Breast epithelium (tissue), 4 donors: ENCODE data around the gene TCL1A. TPM values are rescaled to one million over a fixed set of nuclear protein-coding genes. Genes with fewer than 3 reads are reported as not detected.

ENCODE experiments used
- DNase-seq, 2 donors: peaks; one replicate each; pipeline ENCODE4 v3.0.0-alpha.2; 2019; ENCODE audit warnings: low spot score in 2 of 2
- H3K27ac ChIP-seq, 2 donors: fragments of 200-600 bp; sonication (generic) in 1 of 2; one replicate each; pipeline ENCODE4 v1.5.1; 2016 to 2019; ENCODE audit warnings: mild to moderate bottlenecking in 1 of 2
- H3K27me3 ChIP-seq, 2 donors: fragments of 200-600 bp; sonication (generic) in 1 of 2; one replicate each; pipeline versions ENCODE4 v1.5.1 to v1.6.0; 2017 to 2019; ENCODE audit warnings: control low read depth in 1 of 2, mild to moderate bottlenecking in 1 of 2
- H3K36me3 ChIP-seq: fragments of 200-600 bp; one replicate; pipeline ENCODE4 v1.5.1; 2019
- H3K4me1 ChIP-seq, 2 donors: fragments of 200-600 bp; sonication (generic); one replicate each; pipeline ENCODE4 v1.5.1; 2016 to 2019; ENCODE audit warnings: control low read depth in 1 of 2
- H3K4me3 ChIP-seq, 3 donors: fragments of 200-600 bp; sonication (generic); 1 replicate in 2 of 3; 2 replicates in 1 of 3; pipeline ENCODE4 v1.5.1; 2016 to 2019; ENCODE audit warnings: mild to moderate bottlenecking in 3 of 3, moderate library complexity in 2 of 3
- H3K9me3 ChIP-seq, 2 donors: fragments of 200-600 bp; sonication (generic) in 1 of 2; one replicate each; pipeline ENCODE4 v1.5.1; 2016 to 2019; ENCODE audit warnings: control low read depth in 1 of 2
- POLR2A ChIP-seq: fragments of 450-650 bp; IDR thresholded peaks from one replicate; pipeline ENCODE4 v1.6.1; 2016; ENCODE audit warnings: antibody characterized with exemption, mild to moderate bottlenecking, moderate library complexity
- POLR2AphosphoS5 ChIP-seq, 3 donors: sonication (generic); formaldehyde crosslinking; IDR thresholded peaks; one replicate each; pipeline ENCODE4 v1.6.1; 2017; ENCODE audit warnings: antibody characterized with exemption in 3 of 3
- intact Hi-C: fragments of 100-400 bp; cut with DNase I; formaldehyde crosslinking; loops from one replicate; pipeline ENCODE4 v1.15.1; 2023; ENCODE audit warnings: low total_unique reads
- total RNA-seq, 3 donors: library from RNA; depleted of rRNA; stranded (reverse); fragments of >200 nt; gene quantifications; one replicate each; pipeline ENCODE4 v1.1.0, GENCODE V29; 2016
- TF ChIP-seq, protein P1 (sequence below), 3 donors: fragments of 450-650 bp; IDR thresholded peaks; one replicate each; pipeline ENCODE4 v1.5.1; 2016 to 2017; ENCODE audit warnings: antibody characterized with exemption in 3 of 3, mild to moderate bottlenecking in 3 of 3, moderate library complexity in 3 of 3

Gene TCL1A
- total RNA-seq, 3 donors from 2014 or later, result not detected

GRCh38 chr14:95758331-95758730 is 44.4 kb upstream of the TCL1A start:
- no peak for TF ChIP-seq POLR2AphosphoS5 (IDR thresholded peaks at IDR 0.05)
- Histone ChIP-seq H3K4me3 (no peak overlapping the region), H3K27ac (no peak overlapping the region), H3K4me1 (no peaks in the 10 kb centered on the region), H3K36me3 (no peaks in the 10 kb centered on the region), H3K9me3 (no peaks in the 10 kb centered on the region), H3K27me3 (peaks cover 0 to 37% of the 10 kb centered on the region in 2 donors)
- no peak for DNase-seq
- intact Hi-C loops, result no loop called here

GRCh38 chr14:95756751-95757150 is 42.8 kb upstream of the TCL1A start:
- Histone ChIP-seq H3K36me3 (no peaks in the 10 kb centered on the region), H3K9me3 (no peaks in the 10 kb centered on the region), H3K27ac (no peak overlapping the region), H3K4me3 (no peak overlapping the region), H3K27me3 (peaks cover 0 to 37% of the 10 kb centered on the region in 2 donors), H3K4me1 (no peaks in the 10 kb centered on the region)
- intact Hi-C loops, result no loop called here
- TF ChIP-seq POLR2A, result no peak
- no peak for TF ChIP-seq POLR2AphosphoS5 (IDR thresholded peaks at IDR 0.05)
- TF ChIP-seq, protein P1, sequence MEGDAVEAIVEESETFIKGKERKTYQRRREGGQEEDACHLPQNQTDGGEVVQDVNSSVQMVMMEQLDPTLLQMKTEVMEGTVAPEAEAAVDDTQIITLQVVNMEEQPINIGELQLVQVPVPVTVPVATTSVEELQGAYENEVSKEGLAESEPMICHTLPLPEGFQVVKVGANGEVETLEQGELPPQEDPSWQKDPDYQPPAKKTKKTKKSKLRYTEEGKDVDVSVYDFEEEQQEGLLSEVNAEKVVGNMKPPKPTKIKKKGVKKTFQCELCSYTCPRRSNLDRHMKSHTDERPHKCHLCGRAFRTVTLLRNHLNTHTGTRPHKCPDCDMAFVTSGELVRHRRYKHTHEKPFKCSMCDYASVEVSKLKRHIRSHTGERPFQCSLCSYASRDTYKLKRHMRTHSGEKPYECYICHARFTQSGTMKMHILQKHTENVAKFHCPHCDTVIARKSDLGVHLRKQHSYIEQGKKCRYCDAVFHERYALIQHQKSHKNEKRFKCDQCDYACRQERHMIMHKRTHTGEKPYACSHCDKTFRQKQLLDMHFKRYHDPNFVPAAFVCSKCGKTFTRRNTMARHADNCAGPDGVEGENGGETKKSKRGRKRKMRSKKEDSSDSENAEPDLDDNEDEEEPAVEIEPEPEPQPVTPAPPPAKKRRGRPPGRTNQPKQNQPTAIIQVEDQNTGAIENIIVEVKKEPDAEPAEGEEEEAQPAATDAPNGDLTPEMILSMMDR (IDR thresholded peaks at IDR 0.05), result no peak
- DNase-seq, result no peak

DNA sequence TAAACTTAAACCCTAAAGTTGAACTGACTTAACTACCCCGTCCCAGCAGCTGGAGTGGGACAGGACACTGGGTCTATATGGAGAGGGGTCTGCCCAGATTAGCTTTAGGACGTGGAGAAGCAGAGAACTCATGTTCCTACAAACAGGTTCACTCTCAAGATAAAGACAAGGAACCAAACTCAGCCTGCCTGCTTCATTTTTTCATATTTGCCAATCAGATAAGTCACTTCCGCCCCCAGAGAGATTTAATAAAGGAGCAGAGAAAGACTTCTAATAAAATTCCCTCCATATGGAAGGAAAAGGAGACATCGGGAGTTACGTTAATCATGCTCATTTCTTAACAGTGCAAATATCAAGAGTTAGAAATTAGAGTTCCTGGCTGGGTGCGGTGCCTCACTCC is 42.2 kb upstream of the TCL1A start:
- DNase-seq, result no peak
- Histone ChIP-seq H3K36me3 (no peaks in the 10 kb centered on the region), H3K27ac (no peak overlapping the region), H3K4me1 (no peaks in the 10 kb centered on the region), H3K9me3 (no peaks in the 10 kb centered on the region), H3K27me3 (peaks cover 0 to 37% of the 10 kb centered on the region in 2 donors), H3K4me3 (no peak overlapping the region)
- intact Hi-C loops, result no loop called here
- TF ChIP-seq POLR2A (no peak), POLR2AphosphoS5 (IDR thresholded peaks at IDR 0.05) (no peak)
- TF ChIP-seq, protein P1 (IDR thresholded peaks at IDR 0.05), result no peak

- H3K4me3 ChIP-seq, result no peak overlapping the region
- peaks cover 0 to 4% of the 10 kb centered on the region in 2 donors for H3K27me3 ChIP-seq
- DNase-seq, result no peak
- no peak for TF ChIP-seq POLR2AphosphoS5 (IDR thresholded peaks at IDR 0.05)
- no peak for TF ChIP-seq POLR2A
- TF ChIP-seq, protein P1 (IDR thresholded peaks at IDR 0.05), result no peak
- peak overlapping the region; percentile 1 to 25 for H3K27ac ChIP-seq
- intact Hi-C loops, result no loop called here
- no peaks in the 10 kb centered on the region for H3K36me3 ChIP-seq
- peaks cover 0 to 2% of the 10 kb centered on the region in 2 donors for H3K4me1 ChIP-seq
- no peaks in the 10 kb centered on the region for H3K9me3 ChIP-seq
Measured at GRCh38 chr14:95741781-95742180, 27.9 kb upstream of the TCL1A start.

DNA sequence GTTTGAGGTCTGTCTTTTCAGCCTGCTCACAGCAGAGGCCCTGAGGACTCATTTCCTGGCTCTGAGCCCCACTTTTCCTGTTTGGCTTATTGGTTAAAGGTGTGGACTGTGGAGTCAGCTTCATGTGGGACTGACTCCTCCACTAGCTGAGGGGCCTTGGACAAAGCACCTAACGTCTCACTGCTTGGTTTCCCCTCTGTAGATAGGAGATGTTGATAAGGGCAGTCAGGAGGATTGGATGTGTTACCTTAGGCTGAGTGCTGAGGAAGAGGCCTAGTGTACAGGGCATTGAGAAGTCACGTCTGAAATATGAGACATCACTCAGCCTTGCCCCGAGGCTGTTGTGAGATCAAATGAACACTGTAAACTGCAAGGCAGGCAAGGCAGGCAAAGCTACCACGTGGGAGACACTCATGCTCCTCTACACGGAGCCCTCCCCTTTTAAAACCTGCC is 27.1 kb upstream of the TCL1A start:
- TF ChIP-seq, protein P1 (IDR thresholded peaks at IDR 0.05), result no peak
- Histone ChIP-seq H3K36me3 (no peaks in the 10 kb centered on the region), H3K9me3 (no peaks in the 10 kb centered on the region), H3K27me3 (peaks cover 0 to 4% of the 10 kb centered on the region in 2 donors), H3K4me3 (no peak overlapping the region), H3K4me1 (peaks cover 0 to 2% of the 10 kb centered on the region in 2 donors), H3K27ac (peak overlapping the region; percentile 1 to 25)
- intact Hi-C loops, result no loop called here
- peak; percentile 34 to 80 for DNase-seq

GRCh38 chr14:95739356-95739755 is 25.4 kb upstream of the TCL1A start:
- no peak overlapping the region for H3K4me3 ChIP-seq
- H3K27me3 ChIP-seq, result no peaks in the 10 kb centered on the region
- peaks cover 0 to 2% of the 10 kb centered on the region in 2 donors for H3K4me1 ChIP-seq
- intact Hi-C loops, result no loop called here
- TF ChIP-seq, protein P1 (IDR thresholded peaks at IDR 0.05), result no peak
- TF ChIP-seq POLR2A, result no peak
- no peak for TF ChIP-seq POLR2AphosphoS5 (IDR thresholded peaks at IDR 0.05)
- no peaks in the 10 kb centered on the region for H3K9me3 ChIP-seq
- no peak overlapping the region for H3K27ac ChIP-seq
- no peak for DNase-seq
- no peaks in the 10 kb centered on the region for H3K36me3 ChIP-seq
